RWPE1 (cell line): ENCODE data around the gene ZNF746.

ENCODE experiments used
- CTCF ChIA-PET: fragments of 350-600 bp; sonication (Branson Sonifier 250); formaldehyde crosslinking; extraction: SDS; loops from one replicate; lab custom pipeline; 2021; lab: Yijun Ruan, JAX
- POLR2A ChIA-PET: fragments of 400-600 bp; formaldehyde crosslinking; extraction: SDS; loops from one replicate; lab custom pipeline; 2020; ENCODE audit warnings: antibody characterized with exemption; ENCODE audit not compliant: low non-redundant PET; lab: Yijun Ruan, JAX
- DNase-seq: peaks from one replicate; pipeline ENCODE4 v3.0.0; 2012; ENCODE audit warnings: low spot score
- H3K27ac ChIP-seq: fragments of 450-650 bp; 2 replicates; pipeline ENCODE4 v1.5.1; 2017
- TF ChIP-seq, protein P1 (sequence below): fragments of 450-650 bp; conservative IDR thresholded peaks from 2 replicates; pipeline ENCODE4 v1.5.1; 2017; ENCODE audit warnings: low read depth, mild to moderate bottlenecking

The ZNF746 gene

GRCh38 chr7:149527414-149527813 is 29.8 kb upstream of the ZNF746 start:
- POLR2A ChIA-PET = no interaction called here

DNA sequence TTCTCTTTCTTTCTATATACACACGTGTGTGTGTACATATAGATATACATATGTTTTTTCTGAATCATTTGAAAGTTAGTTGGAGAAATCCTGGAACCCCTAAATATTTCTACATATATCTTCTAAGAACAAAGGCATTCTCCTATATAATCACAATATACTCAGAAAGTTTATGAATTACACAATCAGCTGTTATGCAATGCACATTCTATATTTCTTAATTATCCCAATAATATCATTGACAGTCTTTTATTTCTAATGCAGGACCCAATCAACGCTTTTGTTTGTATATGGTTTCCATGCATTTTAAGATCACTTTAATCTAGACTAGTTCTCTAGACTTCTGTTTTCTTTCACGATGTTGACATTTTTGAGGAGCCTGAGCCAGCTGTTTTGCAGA is 27.7 kb upstream of the ZNF746 start:
- no peak overlapping the region for H3K27ac ChIP-seq
- DNase-seq = no peak
- POLR2A ChIA-PET = no interaction called here
- TF ChIP-seq, protein P1, sequence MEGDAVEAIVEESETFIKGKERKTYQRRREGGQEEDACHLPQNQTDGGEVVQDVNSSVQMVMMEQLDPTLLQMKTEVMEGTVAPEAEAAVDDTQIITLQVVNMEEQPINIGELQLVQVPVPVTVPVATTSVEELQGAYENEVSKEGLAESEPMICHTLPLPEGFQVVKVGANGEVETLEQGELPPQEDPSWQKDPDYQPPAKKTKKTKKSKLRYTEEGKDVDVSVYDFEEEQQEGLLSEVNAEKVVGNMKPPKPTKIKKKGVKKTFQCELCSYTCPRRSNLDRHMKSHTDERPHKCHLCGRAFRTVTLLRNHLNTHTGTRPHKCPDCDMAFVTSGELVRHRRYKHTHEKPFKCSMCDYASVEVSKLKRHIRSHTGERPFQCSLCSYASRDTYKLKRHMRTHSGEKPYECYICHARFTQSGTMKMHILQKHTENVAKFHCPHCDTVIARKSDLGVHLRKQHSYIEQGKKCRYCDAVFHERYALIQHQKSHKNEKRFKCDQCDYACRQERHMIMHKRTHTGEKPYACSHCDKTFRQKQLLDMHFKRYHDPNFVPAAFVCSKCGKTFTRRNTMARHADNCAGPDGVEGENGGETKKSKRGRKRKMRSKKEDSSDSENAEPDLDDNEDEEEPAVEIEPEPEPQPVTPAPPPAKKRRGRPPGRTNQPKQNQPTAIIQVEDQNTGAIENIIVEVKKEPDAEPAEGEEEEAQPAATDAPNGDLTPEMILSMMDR = no peak
- CTCF ChIA-PET = interaction anchor here (0.6 kb wide), 1 partner anchor 311 kb away, joined by 3 read pairs; no protein-coding TSS in a partner anchor

More at GRCh38 chr7:149527414-149527813, 29.8 kb upstream of the ZNF746 start:
- no peak for DNase-seq
- TF ChIP-seq, protein P1 = no peak
- CTCF ChIA-PET = interaction anchor here (0.5 to 0.6 kb wide), 2 partner anchors 67 to 97 kb away, joined by 3 read pairs; no protein-coding TSS in a partner anchor
- no peak overlapping the region for H3K27ac ChIP-seq

DNA sequence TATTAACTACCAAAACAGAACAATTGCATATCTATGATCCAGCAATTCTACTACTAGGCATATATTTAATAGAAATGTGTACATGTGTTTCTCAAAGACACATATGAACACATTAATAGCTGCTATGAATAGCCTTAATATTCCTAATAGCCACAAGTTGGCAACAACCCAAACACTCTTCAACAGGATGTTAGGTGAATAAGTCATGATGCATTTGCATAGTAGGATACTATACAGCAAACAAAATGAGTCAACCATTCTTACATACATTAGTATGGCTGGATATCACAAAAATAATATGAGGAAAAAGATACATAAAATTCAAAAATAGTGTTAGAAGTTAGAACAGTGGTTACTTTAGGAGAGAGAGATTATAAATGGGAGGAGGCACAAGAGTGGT is 26.8 kb upstream of the ZNF746 start:
- CTCF ChIA-PET = no interaction called here
- POLR2A ChIA-PET = no interaction called here
- TF ChIP-seq, protein P1 = no peak
- no peak overlapping the region for H3K27ac ChIP-seq
- DNase-seq = peak; percentile 34

DNA sequence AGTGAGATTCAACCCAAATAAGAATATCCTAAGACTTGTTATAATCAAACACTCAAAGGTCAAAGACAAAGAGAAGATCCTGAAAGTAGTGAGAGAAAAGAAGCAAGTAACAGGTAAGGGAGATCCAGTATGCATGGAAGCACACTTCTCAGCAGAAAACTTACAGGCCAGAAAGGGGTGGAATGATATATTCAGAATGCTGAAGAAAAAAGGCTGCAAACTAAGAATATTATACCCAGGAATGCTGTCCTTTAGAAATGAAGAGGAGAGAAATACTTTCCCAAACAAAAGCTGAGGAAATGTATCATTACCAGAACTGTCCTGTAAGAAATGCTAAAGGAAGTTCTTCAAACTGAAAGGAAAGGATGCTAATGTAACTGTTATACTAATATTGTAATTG is 12.6 kb upstream of the ZNF746 start:
- CTCF ChIA-PET = no interaction called here
- TF ChIP-seq, protein P1 = no peak
- POLR2A ChIA-PET = no interaction called here
- H3K27ac ChIP-seq = no peak overlapping the region
- DNase-seq = no peak

DNA sequence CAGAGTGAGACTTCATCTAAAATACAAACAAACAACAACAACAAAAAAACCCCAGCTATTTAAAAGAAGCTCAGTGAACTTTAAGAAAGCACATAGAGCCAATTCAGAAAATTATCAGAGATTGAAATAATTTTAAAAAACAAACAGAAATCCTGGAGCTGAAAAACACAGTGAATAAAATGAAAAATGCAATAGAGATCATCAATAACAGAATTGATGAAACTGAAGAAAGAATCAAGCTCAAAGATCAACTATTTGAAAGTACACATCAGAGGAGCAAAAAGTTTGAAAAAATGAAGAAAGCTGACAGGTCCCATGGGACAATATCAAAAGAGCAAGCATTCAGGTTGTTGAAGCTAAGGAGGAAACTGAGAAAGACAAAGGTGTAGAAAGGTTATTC is 12.2 kb upstream of the ZNF746 start:
- no peak for DNase-seq
- ChIA-PET POLR2A (no interaction called here), CTCF (interaction anchor here (0.5 kb wide), 1 partner anchor 1454 kb away, joined by 3 read pairs; no protein-coding TSS in a partner anchor)
- TF ChIP-seq, protein P1 = no peak
- H3K27ac ChIP-seq = no peak overlapping the region

DNA sequence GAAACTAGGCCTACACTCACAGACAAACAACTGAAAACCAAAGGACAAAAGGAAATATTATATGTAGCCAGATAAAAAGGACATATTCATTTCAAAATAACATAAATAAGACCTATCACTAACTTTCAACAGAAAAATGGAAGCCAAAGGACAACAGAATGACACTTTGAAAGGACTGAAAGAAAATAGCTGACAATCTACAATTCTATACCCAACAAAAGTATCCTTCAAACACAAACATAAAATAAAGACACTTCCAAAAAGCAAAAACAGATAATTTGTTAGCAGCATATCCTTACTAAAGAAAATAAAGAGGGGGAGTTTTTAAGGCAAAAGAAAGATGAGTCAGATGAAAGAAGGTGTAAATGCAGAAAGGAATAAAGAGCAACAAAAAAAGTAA is 7.9 kb upstream of the ZNF746 start:
- H3K27ac ChIP-seq = no peak overlapping the region
- POLR2A ChIA-PET = no interaction called here
- CTCF ChIA-PET = no interaction called here
- TF ChIP-seq, protein P1 = no peak
- DNase-seq = no peak
